HepG2 (cell line): ENCODE data around the gene CTIF. TPM values are rescaled to one million over a fixed set of nuclear protein-coding genes. Genes with fewer than 3 reads are reported as not detected.

Experiments used
- ATAC-seq: fragments of 200-7000 bp; cut with Tn5 transposase; 3 replicates; pipeline ENCODE4 v1.9.1; 2020; ENCODE audit warnings: mild to moderate bottlenecking, moderate library complexity
- BruUV-seq: library from RNA; stranded (reverse); fragments of 400-500 nt; replicated peaks from 2 replicates; lab custom pipeline; 2021; lab: Mats Ljungman, UMichigan
- CTCF ChIA-PET: fragments of 300-600 bp; formaldehyde crosslinking; extraction: SDS; loops from one replicate; lab custom pipeline; 2021; ENCODE audit warnings: low total read pairs, inconsistent platforms, low intra/inter-chr PET ratio; lab: Yijun Ruan, JAX
- POLR2A ChIA-PET: fragments of 350-600 bp; sonication (Branson Sonifier 250); formaldehyde crosslinking; loops from one replicate; lab custom pipeline; 2020; ENCODE audit warnings: antibody characterized with exemption, inconsistent platforms; lab: Yijun Ruan, JAX
- DNase-seq: peaks from one replicate; pipeline ENCODE4 v3.0.0-alpha.2; 2015; ENCODE audit warnings: low spot score
- FAIRE-seq: peaks from 3 replicates; lab custom pipeline; 2011; peaks lifted over from hg19 to GRCh38; lab: Jason Lieb, UNC
- H2AFZ ChIP-seq: one replicate; pipeline ENCODE4 v1.6.1; 2011; ENCODE audit warnings: low read length, inconsistent platforms
- H3K27ac ChIP-seq: fragments of 300-600 bp; 3 replicates; pipeline ENCODE4 v1.8.0; 2011; ENCODE audit warnings: mixed run types, mild to moderate bottlenecking, mixed read lengths, low read length, inconsistent platforms; ENCODE audit not compliant: insufficient read depth; ENCODE audit errors: extremely low read length
- H3K27me3 ChIP-seq, 2 experiments: fragments of 200-600 bp in 1 of 2; 2 replicates in 1 of 2; 3 replicates in 1 of 2; pipeline versions ENCODE4 v1.6.0 to v1.8.0; 2011; ENCODE audit warnings: low read length in 2 of 2, mild to moderate bottlenecking in 2 of 2, moderate library complexity in 2 of 2, inconsistent platforms in 1 of 2; ENCODE audit not compliant: insufficient read depth in 2 of 2, control insufficient read depth in 1 of 2
- H3K36me3 ChIP-seq, 2 experiments: fragments of 200-600 bp in 1 of 2; replicated peaks in 1 of 2; 2 replicates in 1 of 2; 3 replicates in 1 of 2; pipeline versions ENCODE4 v1.5.1 to v1.8.0; 2011; ENCODE audit warnings: low read length in 2 of 2, inconsistent platforms in 1 of 2; ENCODE audit not compliant: insufficient read depth in 2 of 2, control insufficient read depth in 1 of 2
- H3K4me1 ChIP-seq: 2 replicates; pipeline ENCODE4 v1.5.1; 2012; ENCODE audit warnings: low read length, inconsistent platforms; ENCODE audit not compliant: insufficient read depth
- H3K4me2 ChIP-seq: 2 replicates; pipeline ENCODE4 v1.6.0; 2011; ENCODE audit warnings: low read depth, low read length, inconsistent platforms
- H3K4me3 ChIP-seq, 3 experiments: fragments of 200-600 bp in 1 of 3; sonication (generic), shearing (Covaris generic) in 1 of 3; replicated peaks in 1 of 3; 2 replicates each; pipeline ENCODE4 v1.5.1; 2011 to 2016; ENCODE audit warnings: low read length in 3 of 3, inconsistent platforms in 2 of 3, low read depth in 2 of 3, mild to moderate bottlenecking in 2 of 3, control low read depth in 1 of 3, mixed read lengths in 1 of 3; ENCODE audit not compliant: insufficient read depth in 1 of 3
- H3K79me2 ChIP-seq: one replicate; pipeline ENCODE4 v1.6.1; 2011; ENCODE audit warnings: low read length, inconsistent platforms; ENCODE audit not compliant: insufficient read depth
- H3K9ac ChIP-seq: 2 replicates; pipeline ENCODE4 v1.6.0; 2011; ENCODE audit warnings: mild to moderate bottlenecking, low read depth, low read length, inconsistent platforms; ENCODE audit not compliant: insufficient read depth
- H3K9me3 ChIP-seq: 2 replicates; pipeline ENCODE4 v1.5.1; 2012; ENCODE audit warnings: mild to moderate bottlenecking, low read length
- H4K20me1 ChIP-seq: 2 replicates; pipeline ENCODE4 v1.6.0; 2011; ENCODE audit warnings: inconsistent platforms, mild to moderate bottlenecking, low read length, moderate library complexity; ENCODE audit not compliant: insufficient read depth
- ATF5 ChIP-seq: sonication (generic); formaldehyde crosslinking; IDR thresholded peaks from 2 replicates; pipeline ENCODE4 v1.4.0; 2020; ENCODE audit warnings: mild to moderate bottlenecking, low read depth, missing genetic modification reagents
- IRX3 ChIP-seq: sonication (generic); formaldehyde crosslinking; IDR thresholded peaks from 2 replicates; pipeline ENCODE4 v1.8.1; 2023; ENCODE audit warnings: mild to moderate bottlenecking, low read depth, missing genetic modification reagents, borderline replicate concordance
- NFIC ChIP-seq: IDR thresholded peaks from 2 replicates; pipeline ENCODE4 v1.6.1; 2012; ENCODE audit warnings: mild to moderate bottlenecking, low read length, inconsistent platforms
- RAD51 ChIP-seq: fragments of 450-650 bp; IDR thresholded peaks from 2 replicates; pipeline ENCODE4 v1.6.1; 2016; ENCODE audit warnings: borderline replicate concordance
- TRAFD1 ChIP-seq: sonication (generic); formaldehyde crosslinking; IDR thresholded peaks from 2 replicates; pipeline ENCODE4 v1.5.1; 2020; ENCODE audit warnings: missing genetic modification reagents, mild to moderate bottlenecking, borderline replicate concordance
- ZEB1 ChIP-seq: IDR thresholded peaks from 2 replicates; pipeline ENCODE4 v1.6.1; 2012; ENCODE audit warnings: mild to moderate bottlenecking, low read depth, inconsistent platforms; ENCODE audit not compliant: insufficient replicate concordance
- ZNF468 ChIP-seq: sonication (generic); formaldehyde crosslinking; IDR thresholded peaks from 2 replicates; pipeline ENCODE4 v1.8.0; 2022; ENCODE audit warnings: mild to moderate bottlenecking, moderate library complexity, missing genetic modification reagents
- ZNF547 ChIP-seq: sonication (generic); formaldehyde crosslinking; IDR thresholded peaks from 2 replicates; pipeline ENCODE4 v1.5.1; 2020; ENCODE audit warnings: mild to moderate bottlenecking, missing genetic modification reagents
- ZNF605 ChIP-seq: sonication (generic); formaldehyde crosslinking; IDR thresholded peaks from 2 replicates; pipeline ENCODE4 v1.8.0; 2022; ENCODE audit warnings: mild to moderate bottlenecking, missing genetic modification reagents
- WGBS: methylation state at CpG from one replicate; pipeline ENCODE4 v1.1.6; 2017; ENCODE audit warnings: low lambda C conversion rate; 5-methylcytosine and 5-hydroxymethylcytosine counted together
- in situ Hi-C: cut with HindIII; loops from 2 replicates; pipeline ENCODE4 v1.10.0; 2017; ENCODE audit warnings: low pct_unique_long_range_greater_than_20kb; ENCODE audit not compliant: extremely low pct_ligation_motif_present
- intact Hi-C: fragments of 100-400 bp; cut with micrococcal nuclease; formaldehyde crosslinking; loops from one replicate; pipeline ENCODE4 v1.10.0; 2022; ENCODE audit not compliant: unreplicated experiment
- polyA plus RNA-seq, 8 experiments: library from polyadenylated mRNA; depleted of rRNA in 3 of 8; stranded (reverse) in 7 of 8; unstranded in 1 of 8; fragments of >200 nt; fragmentation: Illumina TruSeq in 4 of 8; extraction: Trizol in 4 of 8; gene quantifications; 2 replicates each; pipeline versions ENCODE4 v1.2.1 to v1.2.3, GENCODE V29; 2011 to 2016; ENCODE audit warnings: low read depth in 4 of 8, missing spikeins in 1 of 8, mixed read lengths in 1 of 8; ENCODE audit not compliant: insufficient read depth in 1 of 8
- total RNA-seq, 5 experiments: library from RNA; depleted of rRNA; stranded (reverse); fragments of >200 nt; fragmentation: Illumina TruSeq; extraction: Trizol; gene quantifications; 2 replicates each; pipeline ENCODE4 v1.2.3, GENCODE V29; 2016; ENCODE audit warnings: low read depth in 1 of 5

CTIF gene
- total and polyA plus RNA-seq, 2 of the 13 experiments (the other 11 are each of a cell fraction or from before 2014, with no cell fraction given), result 18.2 to 28.0 TPM

- Histone ChIP-seq H4K20me1 (no peaks in the 10 kb centered on the region; the same call in 1 of the 2 replicates), H3K4me1 (no peaks in the 10 kb centered on the region), H3K4me2 (no peak overlapping the region), H3K27me3 (no peaks in the 10 kb centered on the region), H3K79me2 (no peaks in the 10 kb centered on the region), H3K4me3 (no peak overlapping the region), H3K9me3 (no peaks in the 10 kb centered on the region), H3K36me3 (peaks cover 0 to 7% of the 10 kb centered on the region in 2 experiments; a peak in 3 of 5 replicates), H3K9ac (no peak overlapping the region), H3K27ac (no peak overlapping the region), H2AFZ (no peak overlapping the region)
- 96% methylated on average over 4 of the region's 12 CpGs for WGBS
- intact Hi-C loops, result no loop called here
- DNase-seq (no peak), FAIRE-seq (no peak), ATAC-seq (no peak)
- CTCF ChIA-PET, result no interaction called here
- no TSS peak for BruUV-seq
- TF ChIP-seq NFIC (no peak), IRX3 (no peak), ZNF547 (no peak), ZEB1 (no peak), ATF5 (CRISPR knock-in tag) (no peak), ZNF468 (CRISPR knock-in tag) (no peak), RAD51 (no peak), TRAFD1 (no peak), ZNF605 (CRISPR knock-in tag) (no peak)
- in situ Hi-C loops, result no loop called here
- POLR2A ChIA-PET, result no interaction called here
Measured at GRCh38 chr18:48730010-48730409, 191.2 kb downstream of the CTIF start.
